HepG2 (cell line): Measurements from ENCODE around the gene DHRS11. TPM values are rescaled to one million over a fixed set of nuclear protein-coding genes. Genes with fewer than 3 reads are reported as not detected.

Experiments
- GABPA ChIP-seq, 2 experiments: IDR thresholded peaks; 2 replicates each; pipeline ENCODE4 v1.6.1; 2011 to 2016; ENCODE audit warnings: low read depth in 2 of 2, low read length in 1 of 2, missing biosample characterization in 1 of 2, missing genetic modification characterization in 1 of 2
- ZNF749 ChIP-seq: sonication (generic); formaldehyde crosslinking; IDR thresholded peaks from 2 replicates; pipeline ENCODE4 v1.8.0; 2022; ENCODE audit warnings: mild to moderate bottlenecking, missing genetic modification reagents, moderate library complexity, borderline replicate concordance
- ZSCAN25 ChIP-seq: sonication (generic); formaldehyde crosslinking; IDR thresholded peaks from 2 replicates; pipeline ENCODE4 v1.8.0; 2022; ENCODE audit warnings: mild to moderate bottlenecking, missing genetic modification reagents
- polyA plus RNA-seq, 8 experiments: library from polyadenylated mRNA; depleted of rRNA in 3 of 8; stranded (reverse) in 7 of 8; unstranded in 1 of 8; fragments of >200 nt; fragmentation: Illumina TruSeq in 4 of 8; extraction: Trizol in 4 of 8; gene quantifications; 2 replicates each; pipeline versions ENCODE4 v1.2.1 to v1.2.3, GENCODE V29; 2011 to 2016; ENCODE audit warnings: low read depth in 4 of 8, missing spikeins in 1 of 8, mixed read lengths in 1 of 8; ENCODE audit not compliant: insufficient read depth in 1 of 8
- total RNA-seq, 5 experiments: library from RNA; depleted of rRNA; stranded (reverse); fragments of >200 nt; fragmentation: Illumina TruSeq; extraction: Trizol; gene quantifications; 2 replicates each; pipeline ENCODE4 v1.2.3, GENCODE V29; 2016; ENCODE audit warnings: low read depth in 1 of 5
- TF ChIP-seq, protein P1 (sequence below), 2 experiments: fragments of 450-650 bp in 1 of 2; sonication (generic) in 1 of 2; formaldehyde crosslinking in 1 of 2; IDR thresholded peaks; 2 replicates each; pipeline versions ENCODE4 v1.6.1 to v1.8.0; 2016 to 2022; ENCODE audit warnings: antibody characterized with exemption in 1 of 2, mild to moderate bottlenecking in 1 of 2, missing genetic modification reagents in 1 of 2

The DHRS11 gene
- total and polyA plus RNA-seq, 2 of the 13 experiments (the other 11 are each of a cell fraction or from before 2014, with no cell fraction given): 28.4 to 41.9 TPM

DNA sequence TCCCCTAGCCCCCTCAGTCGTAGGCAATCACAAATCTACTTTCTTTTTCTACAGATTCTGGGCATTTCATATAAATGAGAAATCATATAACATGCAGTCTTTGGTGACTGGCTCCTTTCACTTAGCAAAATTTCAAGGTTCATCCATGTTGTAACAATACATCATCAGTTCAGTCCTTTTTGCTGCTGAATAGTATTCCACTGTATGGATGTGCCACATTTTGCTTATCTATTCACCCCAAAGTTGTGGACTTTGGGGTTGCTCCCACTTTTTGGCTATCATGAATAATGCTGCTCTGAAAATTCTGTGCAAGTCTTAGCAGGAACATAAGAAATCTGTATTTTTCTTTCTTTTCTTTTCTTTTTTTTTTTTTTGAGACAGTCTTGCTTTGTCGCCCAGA is 48.7 kb downstream of the DHRS11 start (continued):
- TF ChIP-seq, protein P1, sequence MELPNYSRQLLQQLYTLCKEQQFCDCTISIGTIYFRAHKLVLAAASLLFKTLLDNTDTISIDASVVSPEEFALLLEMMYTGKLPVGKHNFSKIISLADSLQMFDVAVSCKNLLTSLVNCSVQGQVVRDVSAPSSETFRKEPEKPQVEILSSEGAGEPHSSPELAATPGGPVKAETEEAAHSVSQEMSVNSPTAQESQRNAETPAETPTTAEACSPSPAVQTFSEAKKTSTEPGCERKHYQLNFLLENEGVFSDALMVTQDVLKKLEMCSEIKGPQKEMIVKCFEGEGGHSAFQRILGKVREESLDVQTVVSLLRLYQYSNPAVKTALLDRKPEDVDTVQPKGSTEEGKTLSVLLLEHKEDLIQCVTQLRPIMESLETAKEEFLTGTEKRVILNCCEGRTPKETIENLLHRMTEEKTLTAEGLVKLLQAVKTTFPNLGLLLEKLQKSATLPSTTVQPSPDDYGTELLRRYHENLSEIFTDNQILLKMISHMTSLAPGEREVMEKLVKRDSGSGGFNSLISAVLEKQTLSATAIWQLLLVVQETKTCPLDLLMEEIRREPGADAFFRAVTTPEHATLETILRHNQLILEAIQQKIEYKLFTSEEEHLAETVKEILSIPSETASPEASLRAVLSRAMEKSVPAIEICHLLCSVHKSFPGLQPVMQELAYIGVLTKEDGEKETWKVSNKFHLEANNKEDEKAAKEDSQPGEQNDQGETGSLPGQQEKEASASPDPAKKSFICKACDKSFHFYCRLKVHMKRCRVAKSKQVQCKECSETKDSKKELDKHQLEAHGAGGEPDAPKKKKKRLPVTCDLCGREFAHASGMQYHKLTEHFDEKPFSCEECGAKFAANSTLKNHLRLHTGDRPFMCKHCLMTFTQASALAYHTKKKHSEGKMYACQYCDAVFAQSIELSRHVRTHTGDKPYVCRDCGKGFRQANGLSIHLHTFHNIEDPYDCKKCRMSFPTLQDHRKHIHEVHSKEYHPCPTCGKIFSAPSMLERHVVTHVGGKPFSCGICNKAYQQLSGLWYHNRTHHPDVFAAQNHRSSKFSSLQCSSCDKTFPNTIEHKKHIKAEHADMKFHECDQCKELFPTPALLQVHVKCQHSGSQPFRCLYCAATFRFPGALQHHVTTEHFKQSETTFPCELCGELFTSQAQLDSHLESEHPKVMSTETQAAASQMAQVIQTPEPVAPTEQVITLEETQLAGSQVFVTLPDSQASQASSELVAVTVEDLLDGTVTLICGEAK (IDR thresholded peaks at IDR 0.05): no peak
- TF ChIP-seq, protein P1 (CRISPR knock-in tag; IDR thresholded peaks at IDR 0.05): no peak
- no peak for TF ChIP-seq ZNF749
- TF ChIP-seq GABPA (IDR thresholded peaks at IDR 0.05; ENCODE audit: low read depth, low read length): no peak
- no peak for TF ChIP-seq GABPA (CRISPR knock-in tag; IDR thresholded peaks at IDR 0.05; ENCODE audit: low read depth)
- no peak for TF ChIP-seq ZSCAN25 (CRISPR knock-in tag)
- TF ChIP-seq, all 625 proteins: peak for 0
